IMR-90 (cell line): ENCODE results near the gene ASAP2.

Experiments used
- BHLHE40 ChIP-seq: fragments of 150-350 bp; IDR thresholded peaks from 2 replicates; pipeline ENCODE4 v1.6.1; 2016; ENCODE audit warnings: mild to moderate bottlenecking, low read depth, low read length
- CEBPB ChIP-seq: IDR thresholded peaks from 2 replicates; pipeline ENCODE4 v1.6.1; 2012; ENCODE audit warnings: low read depth, low read length, improper control_type of control experiment
- CHD1 ChIP-seq: IDR thresholded peaks from 2 replicates; pipeline ENCODE4 v1.6.1; 2012; ENCODE audit warnings: low read depth, low read length, improper control_type of control experiment
- MAZ ChIP-seq: IDR thresholded peaks from 2 replicates; pipeline ENCODE4 v1.6.1; 2012; ENCODE audit warnings: low read depth, mild to moderate bottlenecking, low read length, improper control_type of control experiment, moderate library complexity, borderline replicate concordance
- NFE2L2 ChIP-seq: fragments of 150-350 bp; IDR thresholded peaks from 2 replicates; pipeline ENCODE4 v1.6.1; 2016; ENCODE audit warnings: low read depth, mild to moderate bottlenecking, low read length
- POLR2A ChIP-seq: IDR thresholded peaks from 2 replicates; pipeline ENCODE4 v1.6.1; 2012; ENCODE audit warnings: mild to moderate bottlenecking, low read depth, low read length
- RAD21 ChIP-seq: IDR thresholded peaks from 2 replicates; pipeline ENCODE4 v1.6.1; 2012; ENCODE audit warnings: low read length, improper control_type of control experiment
- RCOR1 ChIP-seq: IDR thresholded peaks from 2 replicates; pipeline ENCODE4 v1.6.1; 2012; ENCODE audit warnings: mild to moderate bottlenecking, low read length, improper control_type of control experiment; ENCODE audit not compliant: insufficient replicate concordance
- SMC3 ChIP-seq: fragments of 150-350 bp; IDR thresholded peaks from 2 replicates; pipeline ENCODE4 v1.6.1; 2016; ENCODE audit warnings: low read depth, mild to moderate bottlenecking, antibody characterized with exemption, low read length, moderate library complexity
- TF ChIP-seq, protein P1 (sequence below): conservative IDR thresholded peaks from 2 replicates; pipeline ENCODE4 v1.5.1; 2012; ENCODE audit warnings: mild to moderate bottlenecking, low read depth, low read length, improper control_type of control experiment
- TF ChIP-seq, protein P2 (sequence below): fragments of 150-350 bp; IDR thresholded peaks from 2 replicates; pipeline ENCODE4 v1.6.1; 2017; ENCODE audit warnings: mild to moderate bottlenecking, antibody characterized with exemption, low read length, low read depth
- TF ChIP-seq, protein P3 (sequence below): fragments of 150-350 bp; IDR thresholded peaks from 2 replicates; pipeline ENCODE4 v1.6.1; 2016; ENCODE audit warnings: low read depth, mild to moderate bottlenecking, low read length, moderate library complexity, borderline replicate concordance

DNA sequence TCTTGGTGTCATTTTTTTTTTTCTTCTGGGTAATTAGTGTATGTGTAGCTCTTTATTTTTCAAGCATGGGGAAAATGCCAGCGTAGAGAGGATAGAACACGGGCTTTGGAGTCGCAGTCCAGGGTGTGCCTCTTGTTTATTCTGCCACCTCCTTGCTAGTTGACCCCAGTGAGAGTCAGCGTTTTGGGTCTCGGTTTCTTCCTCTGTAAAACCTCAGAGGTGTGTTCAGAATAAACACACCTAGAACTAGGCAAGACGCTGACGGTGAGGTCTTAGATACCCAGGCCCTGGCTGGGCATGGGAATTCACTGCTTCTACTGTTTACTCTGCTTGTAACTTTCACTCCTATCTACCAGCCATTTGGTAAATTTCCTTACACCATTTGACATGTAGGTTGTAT, 41.8 kb downstream of the ASAP2 start:
- TF ChIP-seq, protein P1, sequence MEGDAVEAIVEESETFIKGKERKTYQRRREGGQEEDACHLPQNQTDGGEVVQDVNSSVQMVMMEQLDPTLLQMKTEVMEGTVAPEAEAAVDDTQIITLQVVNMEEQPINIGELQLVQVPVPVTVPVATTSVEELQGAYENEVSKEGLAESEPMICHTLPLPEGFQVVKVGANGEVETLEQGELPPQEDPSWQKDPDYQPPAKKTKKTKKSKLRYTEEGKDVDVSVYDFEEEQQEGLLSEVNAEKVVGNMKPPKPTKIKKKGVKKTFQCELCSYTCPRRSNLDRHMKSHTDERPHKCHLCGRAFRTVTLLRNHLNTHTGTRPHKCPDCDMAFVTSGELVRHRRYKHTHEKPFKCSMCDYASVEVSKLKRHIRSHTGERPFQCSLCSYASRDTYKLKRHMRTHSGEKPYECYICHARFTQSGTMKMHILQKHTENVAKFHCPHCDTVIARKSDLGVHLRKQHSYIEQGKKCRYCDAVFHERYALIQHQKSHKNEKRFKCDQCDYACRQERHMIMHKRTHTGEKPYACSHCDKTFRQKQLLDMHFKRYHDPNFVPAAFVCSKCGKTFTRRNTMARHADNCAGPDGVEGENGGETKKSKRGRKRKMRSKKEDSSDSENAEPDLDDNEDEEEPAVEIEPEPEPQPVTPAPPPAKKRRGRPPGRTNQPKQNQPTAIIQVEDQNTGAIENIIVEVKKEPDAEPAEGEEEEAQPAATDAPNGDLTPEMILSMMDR: no peak
- TF ChIP-seq POLR2A (no peak), RCOR1 (no peak), MAZ (no peak), NFE2L2 (no peak), BHLHE40 (no peak), CHD1 (no peak), CEBPB (no peak), RAD21 (no peak), SMC3 (no peak)
- TF ChIP-seq, protein P2, sequence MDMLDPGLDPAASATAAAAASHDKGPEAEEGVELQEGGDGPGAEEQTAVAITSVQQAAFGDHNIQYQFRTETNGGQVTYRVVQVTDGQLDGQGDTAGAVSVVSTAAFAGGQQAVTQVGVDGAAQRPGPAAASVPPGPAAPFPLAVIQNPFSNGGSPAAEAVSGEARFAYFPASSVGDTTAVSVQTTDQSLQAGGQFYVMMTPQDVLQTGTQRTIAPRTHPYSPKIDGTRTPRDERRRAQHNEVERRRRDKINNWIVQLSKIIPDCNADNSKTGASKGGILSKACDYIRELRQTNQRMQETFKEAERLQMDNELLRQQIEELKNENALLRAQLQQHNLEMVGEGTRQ: no peak
- TF ChIP-seq, protein P3, sequence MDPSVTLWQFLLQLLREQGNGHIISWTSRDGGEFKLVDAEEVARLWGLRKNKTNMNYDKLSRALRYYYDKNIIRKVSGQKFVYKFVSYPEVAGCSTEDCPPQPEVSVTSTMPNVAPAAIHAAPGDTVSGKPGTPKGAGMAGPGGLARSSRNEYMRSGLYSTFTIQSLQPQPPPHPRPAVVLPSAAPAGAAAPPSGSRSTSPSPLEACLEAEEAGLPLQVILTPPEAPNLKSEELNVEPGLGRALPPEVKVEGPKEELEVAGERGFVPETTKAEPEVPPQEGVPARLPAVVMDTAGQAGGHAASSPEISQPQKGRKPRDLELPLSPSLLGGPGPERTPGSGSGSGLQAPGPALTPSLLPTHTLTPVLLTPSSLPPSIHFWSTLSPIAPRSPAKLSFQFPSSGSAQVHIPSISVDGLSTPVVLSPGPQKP: no peak
